ENCODE measurements around the gene TP63.

The TP63 gene

DNA sequence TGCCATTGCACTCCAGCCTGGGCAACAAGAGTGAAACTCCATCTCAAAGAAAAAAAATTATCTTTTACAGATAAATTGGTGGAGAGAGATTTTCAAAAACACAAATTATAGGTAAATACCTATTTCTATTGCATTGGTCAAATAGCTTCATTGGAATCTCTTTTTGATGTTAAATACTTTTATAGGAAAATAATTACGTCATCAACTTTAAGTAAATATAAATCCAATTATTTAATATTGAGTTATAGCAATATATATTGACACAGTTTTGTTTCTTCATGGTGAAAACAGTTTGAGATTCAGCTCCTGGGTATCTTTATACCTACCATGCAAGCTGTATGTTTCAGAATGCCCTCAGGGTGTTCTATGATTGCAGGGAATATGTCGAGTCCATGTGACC is 172.1 kb downstream of the TP63 start:
- Histone ChIP-seq H3K27me3 (ENCODE audit: control insufficient read depth in 1 of 2, insufficient read depth in 2 of 2, low read length in 2 of 2) (no peaks in the 10 kb centered on the region), H3K9ac (ENCODE audit: low read depth in 1 of 2, low read length in 2 of 2) (no peak overlapping the region), H3K4me1 (ENCODE audit: control insufficient read depth in 1 of 2, insufficient read depth in 2 of 2, low read length in 2 of 2) (no peaks in the 10 kb centered on the region), H3K9me3 (ENCODE audit: control insufficient read depth in 1 of 2, low read length in 2 of 2) (no peaks in the 10 kb centered on the region), H3K27ac (ENCODE audit: low read depth, low read length) (no peak overlapping the region), H3K36me3 (ENCODE audit: control insufficient read depth in 1 of 2, insufficient read depth in 2 of 2, low read length in 2 of 2) (no peaks in the 10 kb centered on the region), H3K4me3 (ENCODE audit: low read depth in 1 of 2, low read length in 2 of 2) (no peak overlapping the region)

DNA sequence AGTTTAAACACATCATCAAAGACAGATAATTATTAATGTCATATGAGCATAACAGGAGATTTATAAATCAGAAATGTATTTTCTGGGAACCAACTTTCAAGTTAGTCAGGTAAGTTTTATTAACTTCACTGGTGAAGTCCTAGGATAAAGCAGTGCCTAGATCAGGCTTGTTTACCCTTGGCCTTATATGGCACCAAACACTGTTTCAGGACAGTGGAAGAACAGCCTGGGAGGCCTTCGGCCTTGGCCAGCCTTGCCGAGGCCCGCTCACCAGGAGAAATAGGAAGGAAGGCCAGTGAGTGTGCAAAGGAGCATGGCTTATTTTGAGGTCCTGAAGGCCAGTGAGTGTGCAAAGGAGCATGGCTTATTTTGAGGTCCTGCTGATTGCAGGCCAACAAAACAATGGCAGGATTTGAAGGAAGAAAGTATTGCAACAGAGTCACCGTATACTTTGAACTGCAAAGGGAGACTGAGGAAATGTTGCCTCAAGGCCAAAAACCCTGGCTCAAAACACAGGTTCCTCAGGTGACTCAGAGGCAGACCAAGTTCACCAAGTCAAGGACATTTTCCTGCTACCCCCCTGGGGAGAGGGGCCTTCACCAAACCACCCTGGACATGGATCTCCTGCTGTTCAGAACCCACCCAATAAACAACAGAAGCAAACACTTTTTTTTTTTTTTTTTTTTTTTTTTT is 174.3 kb downstream of the TP63 start:
- Histone ChIP-seq H3K4me1 (ENCODE audit: control insufficient read depth in 1 of 2, insufficient read depth in 2 of 2, low read length in 2 of 2) (no peaks in the 10 kb centered on the region), H3K9me3 (ENCODE audit: control insufficient read depth in 1 of 2, low read length in 2 of 2) (no peaks in the 10 kb centered on the region), H3K27me3 (ENCODE audit: control insufficient read depth in 1 of 2, insufficient read depth in 2 of 2, low read length in 2 of 2) (no peaks in the 10 kb centered on the region), H3K4me3 (ENCODE audit: low read depth in 1 of 2, low read length in 2 of 2) (no peak overlapping the region), H3K9ac (ENCODE audit: low read depth in 1 of 2, low read length in 2 of 2) (no peak overlapping the region), H3K27ac (ENCODE audit: low read depth, low read length) (no peak overlapping the region), H3K36me3 (ENCODE audit: control insufficient read depth in 1 of 2, insufficient read depth in 2 of 2, low read length in 2 of 2) (no peaks in the 10 kb centered on the region)

DNA sequence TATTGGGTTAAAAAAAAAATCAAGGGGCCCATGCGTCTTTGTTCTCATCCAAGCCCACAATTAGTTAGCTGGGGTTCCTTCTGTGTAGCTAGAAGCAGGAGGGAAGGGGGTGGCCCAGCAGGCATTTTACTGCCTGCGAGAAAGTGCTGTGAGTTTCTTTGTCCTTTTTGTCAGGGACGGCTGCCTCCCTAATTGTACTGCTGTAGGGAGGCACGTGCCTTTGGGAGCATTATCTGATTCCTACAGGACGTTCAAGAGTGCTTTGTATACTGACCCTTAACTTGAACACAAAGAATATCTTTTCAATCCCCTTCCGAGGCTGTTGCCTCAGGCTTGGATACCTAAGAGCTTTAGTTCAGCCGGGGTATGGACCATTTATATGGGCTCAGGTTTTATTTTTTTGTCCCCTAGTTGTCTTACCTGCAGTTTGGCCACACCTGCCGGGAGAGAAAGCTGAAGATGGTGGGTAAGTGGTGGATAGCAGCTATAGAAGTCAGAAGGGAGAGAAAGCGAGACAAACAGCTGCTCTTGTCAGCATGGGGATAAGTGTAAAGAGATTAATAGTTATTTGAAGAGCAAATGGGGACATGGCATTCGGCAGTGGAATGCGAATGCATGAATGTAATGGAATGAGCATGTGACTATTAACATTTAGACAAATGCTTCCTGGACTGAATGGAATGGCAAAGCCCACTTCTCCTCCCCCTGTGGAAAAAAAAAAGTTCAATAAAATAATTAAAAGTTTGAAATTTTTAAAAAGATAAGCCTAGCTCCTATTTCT is 175.2 kb downstream of the TP63 start:
- Histone ChIP-seq H3K9ac (ENCODE audit: low read depth in 1 of 2, low read length in 2 of 2) (no peak overlapping the region), H3K4me3 (ENCODE audit: low read depth in 1 of 2, low read length in 2 of 2) (no peak overlapping the region), H3K36me3 (ENCODE audit: control insufficient read depth in 1 of 2, insufficient read depth in 2 of 2, low read length in 2 of 2) (no peaks in the 10 kb centered on the region), H3K27me3 (ENCODE audit: control insufficient read depth in 1 of 2, insufficient read depth in 2 of 2, low read length in 2 of 2) (no peaks in the 10 kb centered on the region), H3K9me3 (ENCODE audit: control insufficient read depth in 1 of 2, low read length in 2 of 2) (no peaks in the 10 kb centered on the region), H3K4me1 (ENCODE audit: control insufficient read depth in 1 of 2, insufficient read depth in 2 of 2, low read length in 2 of 2) (no peaks in the 10 kb centered on the region), H3K27ac (ENCODE audit: low read depth, low read length) (no peak overlapping the region)

DNA sequence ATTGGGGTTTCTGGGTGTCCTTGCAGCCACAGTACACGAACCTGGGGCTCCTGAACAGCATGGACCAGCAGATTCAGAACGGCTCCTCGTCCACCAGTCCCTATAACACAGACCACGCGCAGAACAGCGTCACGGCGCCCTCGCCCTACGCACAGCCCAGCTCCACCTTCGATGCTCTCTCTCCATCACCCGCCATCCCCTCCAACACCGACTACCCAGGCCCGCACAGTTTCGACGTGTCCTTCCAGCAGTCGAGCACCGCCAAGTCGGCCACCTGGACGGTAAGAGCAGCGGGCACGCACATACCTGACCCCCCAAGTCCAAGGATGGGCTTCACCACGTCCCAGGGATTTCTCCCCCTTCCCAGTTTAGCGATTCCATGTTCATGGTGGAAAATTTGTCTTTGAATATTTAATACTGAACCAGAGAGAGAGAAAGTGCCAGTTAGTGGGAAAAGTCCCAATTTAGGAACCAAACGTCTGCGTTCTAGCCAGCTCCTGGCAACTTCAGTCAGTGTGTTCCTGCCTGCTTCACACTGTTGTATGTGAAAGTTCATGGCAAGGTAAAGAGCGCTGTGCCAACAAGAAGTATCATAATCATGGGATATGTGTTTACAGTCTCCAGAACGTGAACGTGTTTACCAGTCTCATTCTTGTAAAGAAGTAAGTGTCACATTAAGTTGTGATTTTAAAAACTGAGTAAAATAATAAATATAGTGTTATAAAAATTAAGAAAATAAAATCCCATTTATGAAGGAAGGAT is 177.2 kb downstream of the TP63 start:
- Histone ChIP-seq H3K4me3 (ENCODE audit: low read depth in 1 of 2, low read length in 2 of 2) (no peak overlapping the region), H3K36me3 (ENCODE audit: control insufficient read depth in 1 of 2, insufficient read depth in 2 of 2, low read length in 2 of 2) (no peaks in the 10 kb centered on the region), H3K27me3 (ENCODE audit: control insufficient read depth in 1 of 2, insufficient read depth in 2 of 2, low read length in 2 of 2) (no peaks in the 10 kb centered on the region), H3K9me3 (ENCODE audit: control insufficient read depth in 1 of 2, low read length in 2 of 2) (no peaks in the 10 kb centered on the region), H3K9ac (ENCODE audit: low read depth in 1 of 2, low read length in 2 of 2) (no peak overlapping the region), H3K4me1 (ENCODE audit: control insufficient read depth in 1 of 2, insufficient read depth in 2 of 2, low read length in 2 of 2) (no peaks in the 10 kb centered on the region), H3K27ac (ENCODE audit: low read depth, low read length) (no peak overlapping the region)

DNA sequence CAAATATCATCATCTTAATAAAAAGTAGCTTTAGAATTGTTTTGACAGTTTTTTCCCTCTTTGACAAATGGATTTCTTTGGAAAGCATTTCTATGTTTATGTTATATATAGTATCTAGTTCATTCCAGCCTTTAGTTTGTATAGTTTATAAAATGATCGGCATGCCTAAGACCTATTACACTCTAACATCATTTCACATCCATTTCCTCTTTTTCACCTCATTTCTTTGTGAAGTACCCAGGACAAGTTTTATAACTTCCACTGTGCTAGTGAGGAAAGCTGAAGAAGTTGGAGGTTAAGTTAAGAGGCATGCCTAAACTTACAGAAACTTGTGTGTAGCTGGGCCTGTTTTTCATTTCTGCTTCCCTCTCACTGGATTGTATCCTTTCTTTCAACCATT is 178.4 kb downstream of the TP63 start:
- Histone ChIP-seq H3K27ac (ENCODE audit: low read depth, low read length) (no peak overlapping the region), H3K27me3 (ENCODE audit: control insufficient read depth in 1 of 2, insufficient read depth in 2 of 2, low read length in 2 of 2) (no peaks in the 10 kb centered on the region), H3K9me3 (ENCODE audit: control insufficient read depth in 1 of 2, low read length in 2 of 2) (no peaks in the 10 kb centered on the region), H3K36me3 (ENCODE audit: control insufficient read depth in 1 of 2, insufficient read depth in 2 of 2, low read length in 2 of 2) (no peaks in the 10 kb centered on the region), H3K4me3 (ENCODE audit: low read depth in 1 of 2, low read length in 2 of 2) (no peak overlapping the region), H3K9ac (ENCODE audit: low read depth in 1 of 2, low read length in 2 of 2) (no peak overlapping the region), H3K4me1 (ENCODE audit: control insufficient read depth in 1 of 2, insufficient read depth in 2 of 2, low read length in 2 of 2) (no peaks in the 10 kb centered on the region)

DNA sequence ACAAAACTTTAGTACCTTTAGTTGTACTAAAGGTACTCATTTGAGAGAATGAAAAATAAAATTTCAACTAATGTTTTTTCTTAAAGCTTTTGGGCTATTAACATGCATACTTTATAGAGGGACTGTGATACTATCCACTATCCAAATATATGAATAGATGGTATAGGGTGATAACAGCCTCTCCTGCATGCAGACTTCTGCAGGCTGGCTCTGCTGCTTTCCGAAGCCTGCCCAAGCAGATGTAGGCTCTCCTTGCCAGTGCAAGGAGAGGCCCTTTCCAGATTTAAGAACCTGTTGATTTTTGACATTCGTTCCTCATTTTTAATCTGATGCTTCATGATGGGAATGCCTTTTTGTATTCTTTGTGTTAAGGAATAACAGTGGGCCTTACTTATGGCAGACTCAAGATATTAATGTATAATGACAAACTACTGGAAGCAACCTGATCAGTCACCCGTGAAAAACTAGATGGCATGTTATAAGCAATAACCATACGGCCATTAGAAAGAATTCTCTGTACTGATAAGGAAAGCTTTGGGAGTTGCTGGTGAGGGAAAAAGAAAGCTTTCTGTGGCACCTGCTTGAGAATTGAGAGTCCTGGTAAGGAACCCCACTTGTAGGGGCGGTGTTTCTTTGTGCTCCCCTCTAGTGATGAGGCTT is 181.7 kb downstream of the TP63 start:
- no peaks in the 10 kb centered on the region for H3K4me1 ChIP-seq (ENCODE audit: control insufficient read depth in 1 of 2, insufficient read depth in 2 of 2, low read length in 2 of 2)
- no peaks in the 10 kb centered on the region for H3K9me3 ChIP-seq (ENCODE audit: control insufficient read depth in 1 of 2, low read length in 2 of 2)
- no peaks in the 10 kb centered on the region for H3K27me3 ChIP-seq (ENCODE audit: control insufficient read depth in 1 of 2, insufficient read depth in 2 of 2, low read length in 2 of 2)
- no peak overlapping the region for H3K9ac ChIP-seq (ENCODE audit: low read depth in 1 of 2, low read length in 2 of 2)
- no peak overlapping the region for H3K27ac ChIP-seq (ENCODE audit: low read depth, low read length)
- no peaks in the 10 kb centered on the region for H3K36me3 ChIP-seq (ENCODE audit: control insufficient read depth in 1 of 2, insufficient read depth in 2 of 2, low read length in 2 of 2)
- H3K4me3 ChIP-seq (ENCODE audit: low read depth in 1 of 2, low read length in 2 of 2) = no peak overlapping the region

DNA sequence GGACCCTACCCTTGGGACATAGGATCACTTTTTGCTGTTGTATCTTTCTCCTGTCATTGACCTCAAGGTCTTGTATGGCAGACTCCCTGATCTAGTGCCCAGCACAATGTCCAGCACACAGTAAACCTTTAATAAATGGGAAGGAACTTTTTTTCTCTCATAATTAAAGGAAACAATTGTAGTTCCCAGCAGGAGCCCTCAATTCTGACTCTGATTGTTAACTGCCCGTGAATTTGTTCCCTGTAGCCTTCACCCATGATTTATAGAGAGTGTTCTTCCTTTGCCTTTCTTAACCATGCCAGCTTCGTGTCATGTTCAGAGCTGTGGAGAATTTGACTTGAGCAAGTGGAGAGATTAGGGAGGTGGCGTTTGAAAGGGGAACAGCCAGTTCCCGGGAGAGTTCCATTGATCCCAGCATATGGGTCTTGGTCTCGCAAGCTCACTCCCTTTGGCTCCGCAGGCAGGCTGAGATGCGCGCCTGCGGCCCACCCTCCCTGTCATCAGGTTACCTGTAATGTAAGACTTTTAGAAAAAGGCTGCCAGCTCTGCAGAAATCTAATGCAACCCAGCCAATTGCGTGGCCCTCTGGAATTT is 182.6 kb downstream of the TP63 start:
- Histone ChIP-seq H3K36me3 (ENCODE audit: control insufficient read depth in 1 of 2, insufficient read depth in 2 of 2, low read length in 2 of 2) (no peaks in the 10 kb centered on the region), H3K4me3 (ENCODE audit: low read depth in 1 of 2, low read length in 2 of 2) (no peak overlapping the region), H3K27me3 (ENCODE audit: control insufficient read depth in 1 of 2, insufficient read depth in 2 of 2, low read length in 2 of 2) (no peaks in the 10 kb centered on the region), H3K9me3 (ENCODE audit: control insufficient read depth in 1 of 2, low read length in 2 of 2) (no peaks in the 10 kb centered on the region), H3K4me1 (ENCODE audit: control insufficient read depth in 1 of 2, insufficient read depth in 2 of 2, low read length in 2 of 2) (no peaks in the 10 kb centered on the region), H3K27ac (ENCODE audit: low read depth, low read length) (no peak overlapping the region), H3K9ac (ENCODE audit: low read depth in 1 of 2, low read length in 2 of 2) (no peak overlapping the region)

DNA sequence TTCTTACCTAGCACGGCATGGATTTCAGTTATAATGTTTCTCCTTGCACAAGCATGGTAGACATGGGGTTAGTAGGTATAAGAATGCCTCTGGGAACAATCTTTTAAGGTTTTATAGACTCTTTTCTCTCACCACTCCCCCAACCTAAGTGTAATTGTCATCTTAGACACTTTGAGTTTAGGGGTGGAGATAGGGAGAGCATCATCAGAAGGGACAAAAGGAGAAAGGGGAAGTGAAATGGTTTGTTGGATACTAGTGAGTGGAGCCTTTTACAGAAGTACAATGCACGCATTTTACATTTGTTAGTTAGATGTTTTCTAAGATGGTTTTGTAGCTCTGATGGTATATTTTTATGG is 189.2 kb downstream of the TP63 start:
- Histone ChIP-seq H3K27ac (ENCODE audit: low read depth, low read length) (no peak overlapping the region), H3K9me3 (ENCODE audit: control insufficient read depth in 1 of 2, low read length in 2 of 2) (no peaks in the 10 kb centered on the region), H3K27me3 (ENCODE audit: control insufficient read depth in 1 of 2, insufficient read depth in 2 of 2, low read length in 2 of 2) (no peaks in the 10 kb centered on the region), H3K4me3 (ENCODE audit: low read depth in 1 of 2, low read length in 2 of 2) (no peak overlapping the region), H3K4me1 (ENCODE audit: control insufficient read depth in 1 of 2, insufficient read depth in 2 of 2, low read length in 2 of 2) (no peaks in the 10 kb centered on the region), H3K9ac (ENCODE audit: low read depth in 1 of 2, low read length in 2 of 2) (no peak overlapping the region), H3K36me3 (ENCODE audit: control insufficient read depth in 1 of 2, insufficient read depth in 2 of 2, low read length in 2 of 2) (no peaks in the 10 kb centered on the region)

DNA sequence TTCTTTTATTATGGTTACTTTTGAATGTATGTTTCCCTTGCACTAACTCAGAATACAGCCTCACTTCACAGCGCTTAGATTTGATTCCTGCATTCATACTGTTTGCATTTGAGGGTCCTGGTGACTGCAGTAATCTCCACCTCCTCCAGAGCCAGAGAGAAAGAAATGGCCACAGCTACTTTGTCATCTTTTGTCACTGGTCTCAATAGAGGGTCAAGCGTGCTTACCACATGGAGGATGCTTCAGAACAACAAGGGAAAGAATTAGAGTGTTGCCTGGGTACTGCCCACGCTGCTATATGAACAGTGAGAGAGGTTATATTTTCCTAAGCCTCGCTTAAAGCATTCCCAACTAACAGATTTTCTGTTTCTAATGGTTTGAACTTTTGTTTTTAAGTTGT is 190.1 kb downstream of the TP63 start:
- H3K4me1 ChIP-seq (ENCODE audit: control insufficient read depth in 1 of 2, insufficient read depth in 2 of 2, low read length in 2 of 2) = no peaks in the 10 kb centered on the region
- no peak overlapping the region for H3K4me3 ChIP-seq (ENCODE audit: low read depth in 1 of 2, low read length in 2 of 2)
- no peak overlapping the region for H3K9ac ChIP-seq (ENCODE audit: low read depth in 1 of 2, low read length in 2 of 2)
- H3K9me3 ChIP-seq (ENCODE audit: control insufficient read depth in 1 of 2, low read length in 2 of 2) = no peaks in the 10 kb centered on the region
- H3K27ac ChIP-seq (ENCODE audit: low read depth, low read length) = no peak overlapping the region
- no peaks in the 10 kb centered on the region for H3K36me3 ChIP-seq (ENCODE audit: control insufficient read depth in 1 of 2, insufficient read depth in 2 of 2, low read length in 2 of 2)
- no peaks in the 10 kb centered on the region for H3K27me3 ChIP-seq (ENCODE audit: control insufficient read depth in 1 of 2, insufficient read depth in 2 of 2, low read length in 2 of 2)

Measured in duodenal mucosa (tissue), 2 donors.